Endometrial microvascular endothelial cells (primary cell): ENCODE measurements around the gene HS3ST1. TPM values are rescaled to one million over a fixed set of nuclear protein-coding genes. Genes with fewer than 3 reads are reported as not detected.
"Not testable (repeated sequence)": the region's sequence is repeated elsewhere in the genome, so short reads cannot be mapped to it uniquely, and the experiment has no call there.

ENCODE experiments used
- in situ Hi-C: cut with HindIII; loops from 2 replicates; pipeline ENCODE4 v1.10.0; 2017; ENCODE audit warnings: low sequenced_read_pairs, low pct_unique_long_range_greater_than_20kb; ENCODE audit errors: inconsistent ontology term
- total RNA-seq: library from RNA; depleted of rRNA; stranded (reverse); fragments of >200 nt; gene quantifications from one replicate; pipeline ENCODE4 v1.2.3, GENCODE V29; 2015; ENCODE audit errors: inconsistent ontology term

HS3ST1 gene
- total RNA-seq, 1 donor from 2014 or later: 0.93 TPM

- in situ Hi-C loops: no loop called here
Observed at GRCh38 chr4:11412211-11412610, 16.5 kb downstream of the HS3ST1 start.

- in situ Hi-C loops: no loop called here
Observed at GRCh38 chr4:11409632-11410031, 19.1 kb downstream of the HS3ST1 start.

GRCh38 chr4:11408233-11408967, 20.3 kb downstream of the HS3ST1 start:
- in situ Hi-C loops: no loop called here

- in situ Hi-C loops: no loop called here
Observed at GRCh38 chr4:11407551-11407950, 21.1 kb downstream of the HS3ST1 start.

GRCh38 chr4:11404431-11404830, 24.3 kb downstream of the HS3ST1 start:
- in situ Hi-C loops: no loop called here

- in situ Hi-C loops: no loop called here
Observed at GRCh38 chr4:11402192-11402591, 26.5 kb downstream of the HS3ST1 start.

GRCh38 chr4:11399461-11399971, 29.2 kb downstream of the HS3ST1 start:
- in situ Hi-C loops: no loop called here

GRCh38 chr4:11397819-11398610, 30.7 kb downstream of the HS3ST1 start:
- in situ Hi-C loops: no loop called here

- in situ Hi-C loops: no loop called here
Observed at GRCh38 chr4:11397146-11397545, 31.5 kb downstream of the HS3ST1 start.

- in situ Hi-C loops: no loop called here
Observed at GRCh38 chr4:11393551-11393950, 35.1 kb downstream of the HS3ST1 start.

- in situ Hi-C loops: not testable (repeated sequence)
Observed at GRCh38 chr4:11384072-11384471, 44.6 kb downstream of the HS3ST1 start.

- in situ Hi-C loops: no loop called here
Observed at GRCh38 chr4:11376571-11376970, 52.1 kb downstream of the HS3ST1 start.

- in situ Hi-C loops: no loop called here
Observed at GRCh38 chr4:11376146-11376545, 52.5 kb downstream of the HS3ST1 start.

- in situ Hi-C loops: no loop called here
Observed at GRCh38 chr4:11368701-11369115, 60.0 kb downstream of the HS3ST1 start.

GRCh38 chr4:11367371-11367770, 61.3 kb downstream of the HS3ST1 start:
- in situ Hi-C loops: no loop called here

- in situ Hi-C loops: no loop called here
Observed at GRCh38 chr4:11366859-11367258, 61.8 kb downstream of the HS3ST1 start.

- in situ Hi-C loops: no loop called here
Observed at GRCh38 chr4:11365039-11365438, 63.7 kb downstream of the HS3ST1 start.

GRCh38 chr4:11359591-11359990, 69.1 kb downstream of the HS3ST1 start:
- in situ Hi-C loops: no loop called here

- in situ Hi-C loops: no loop called here
Observed at GRCh38 chr4:11355226-11355625, 73.5 kb downstream of the HS3ST1 start.

GRCh38 chr4:11354531-11354930, 74.2 kb downstream of the HS3ST1 start:
- in situ Hi-C loops: no loop called here
